MCF 10A (cell line): Measurements from ENCODE around the gene STK11IP. TPM values are rescaled to one million over a fixed set of nuclear protein-coding genes. Genes with fewer than 3 reads are reported as not detected.
A peak's percentile ranks its signal among the peaks of the same experiment; 100 is the strongest.

Source experiments
- BruUV-seq: library from RNA; stranded (reverse); fragments of 400-500 nt; replicated peaks from 2 replicates; lab custom pipeline; 2021; lab: Mats Ljungman, UMichigan
- CTCF ChIA-PET: fragments of 300-600 bp; sonication (Branson Sonifier 250); formaldehyde crosslinking; extraction: SDS; loops from one replicate; lab custom pipeline; 2021; ENCODE audit warnings: antibody characterized with exemption, inconsistent platforms; lab: Yijun Ruan, JAX
- POLR2A ChIA-PET: fragments of 300-600, 350-650 bp; sonication (Branson Sonifier 250); formaldehyde crosslinking; extraction: SDS; loops from one replicate; lab custom pipeline; 2020; ENCODE audit warnings: antibody characterized with exemption, inconsistent platforms; lab: Yijun Ruan, JAX
- DNase-seq: peaks from one replicate; pipeline ENCODE4 v3.0.0-alpha.2; 2018; ENCODE audit not compliant: unreplicated experiment
- H3K27ac Mint-ChIP-seq: one replicate; pipeline ENCODE4 v1.8.0; 2022; ENCODE audit warnings: mild to moderate bottlenecking, low read depth, mixed read lengths; ENCODE audit not compliant: unreplicated experiment
- H3K27me3 Mint-ChIP-seq: one replicate; pipeline ENCODE4 v1.8.0; 2022; ENCODE audit warnings: mixed read lengths; ENCODE audit not compliant: insufficient read depth, unreplicated experiment
- H3K36me3 Mint-ChIP-seq: one replicate; pipeline ENCODE4 v1.8.0; 2022; ENCODE audit warnings: mild to moderate bottlenecking, moderate library complexity, mixed read lengths; ENCODE audit not compliant: insufficient read depth, unreplicated experiment
- H3K4me1 Mint-ChIP-seq: one replicate; pipeline ENCODE4 v1.8.0; 2022; ENCODE audit warnings: mixed read lengths; ENCODE audit not compliant: insufficient read depth, unreplicated experiment
- H3K4me3 Mint-ChIP-seq: one replicate; pipeline ENCODE4 v1.8.0; 2022; ENCODE audit warnings: mild to moderate bottlenecking, moderate library complexity, mixed read lengths; ENCODE audit not compliant: unreplicated experiment
- H3K9me3 Mint-ChIP-seq: one replicate; pipeline ENCODE4 v1.8.0; 2022; ENCODE audit warnings: mixed read lengths; ENCODE audit not compliant: unreplicated experiment
- intact Hi-C: fragments of 100-400 bp; cut with micrococcal nuclease; formaldehyde crosslinking; loops from 2 replicates; pipeline ENCODE4 v1.14.1; 2022
- total RNA-seq: library from RNA; stranded (reverse); gene quantifications from 2 replicates; pipeline ENCODE4 v1.2.3, GENCODE V29; 2022
- TF ChIP-seq, protein P1 (sequence below): fragments of 200-600 bp; IDR thresholded peaks from one replicate; pipeline ENCODE4 v1.8.0; 2022; ENCODE audit warnings: antibody characterized with exemption, mild to moderate bottlenecking; ENCODE audit not compliant: unreplicated experiment

Gene STK11IP
- total RNA-seq, 1 experiment from 2014 or later, result 26.5 TPM

DNA sequence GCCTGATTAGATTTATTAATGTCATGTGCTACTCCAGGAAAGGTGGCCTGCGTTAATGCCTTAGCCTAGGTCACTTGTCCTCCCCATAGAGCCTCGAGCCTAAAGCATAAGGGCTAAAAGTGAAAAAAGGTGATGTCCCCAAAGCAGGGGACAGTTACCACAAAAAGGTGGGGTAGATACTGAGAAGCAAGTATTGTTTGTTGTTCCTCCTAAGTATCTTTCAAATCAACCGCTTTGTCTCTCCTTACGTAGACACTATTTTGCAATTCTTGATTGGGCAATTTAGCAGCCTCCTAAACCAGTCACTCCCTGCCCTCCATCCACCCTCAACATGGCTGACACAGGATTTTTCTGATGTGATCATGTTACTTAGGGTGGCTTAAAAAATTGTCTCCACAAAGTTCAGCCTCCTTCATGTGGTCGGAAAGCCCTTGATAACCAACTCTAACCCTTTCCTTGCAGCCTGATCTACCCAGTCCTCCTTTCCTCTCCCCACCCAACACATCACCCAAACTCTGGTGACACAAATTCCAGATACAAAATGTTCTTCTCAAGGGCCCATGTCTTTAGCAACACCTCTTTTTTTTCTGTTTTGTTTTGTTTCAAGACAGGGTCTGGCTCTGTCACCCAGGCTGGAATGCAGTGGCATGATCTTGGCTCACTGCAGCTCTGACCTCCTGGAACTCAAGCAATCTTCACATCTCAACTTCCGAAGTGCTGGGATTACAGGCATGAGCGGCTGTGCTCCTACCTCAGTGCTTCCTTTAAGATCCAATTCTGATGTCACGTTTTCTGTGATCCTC, 18.6 kb upstream of the STK11IP start:
- H3K4me3 Mint-ChIP-seq, result peak overlapping the region; percentile 40
- peaks cover 7% of the 10 kb centered on the region for H3K4me1 Mint-ChIP-seq
- DNase-seq, result peak; percentile 74
- peak overlapping the region; percentile 78 for H3K27ac Mint-ChIP-seq
- ChIA-PET CTCF (interaction anchor here (0.6 to 0.7 kb wide), 2 partner anchors 55 to 150 kb away, joined by 3 to 5 read pairs; no protein-coding TSS in a partner anchor), POLR2A (interaction anchor here (0.7 to 3.0 kb wide), 4 partner anchors 18 to 234 kb away, joined by 3 to 12 read pairs (median 4); partner anchors contain the start of gene STK11IP)
- TF ChIP-seq, protein P1, sequence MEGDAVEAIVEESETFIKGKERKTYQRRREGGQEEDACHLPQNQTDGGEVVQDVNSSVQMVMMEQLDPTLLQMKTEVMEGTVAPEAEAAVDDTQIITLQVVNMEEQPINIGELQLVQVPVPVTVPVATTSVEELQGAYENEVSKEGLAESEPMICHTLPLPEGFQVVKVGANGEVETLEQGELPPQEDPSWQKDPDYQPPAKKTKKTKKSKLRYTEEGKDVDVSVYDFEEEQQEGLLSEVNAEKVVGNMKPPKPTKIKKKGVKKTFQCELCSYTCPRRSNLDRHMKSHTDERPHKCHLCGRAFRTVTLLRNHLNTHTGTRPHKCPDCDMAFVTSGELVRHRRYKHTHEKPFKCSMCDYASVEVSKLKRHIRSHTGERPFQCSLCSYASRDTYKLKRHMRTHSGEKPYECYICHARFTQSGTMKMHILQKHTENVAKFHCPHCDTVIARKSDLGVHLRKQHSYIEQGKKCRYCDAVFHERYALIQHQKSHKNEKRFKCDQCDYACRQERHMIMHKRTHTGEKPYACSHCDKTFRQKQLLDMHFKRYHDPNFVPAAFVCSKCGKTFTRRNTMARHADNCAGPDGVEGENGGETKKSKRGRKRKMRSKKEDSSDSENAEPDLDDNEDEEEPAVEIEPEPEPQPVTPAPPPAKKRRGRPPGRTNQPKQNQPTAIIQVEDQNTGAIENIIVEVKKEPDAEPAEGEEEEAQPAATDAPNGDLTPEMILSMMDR, result no peak
- intact Hi-C loops, result no loop called here
- H3K36me3 Mint-ChIP-seq, result no peaks in the 10 kb centered on the region
- H3K27me3 Mint-ChIP-seq, result no peaks in the 10 kb centered on the region
- BruUV-seq, result no TSS peak
- H3K9me3 Mint-ChIP-seq, result no peaks in the 10 kb centered on the region

DNA sequence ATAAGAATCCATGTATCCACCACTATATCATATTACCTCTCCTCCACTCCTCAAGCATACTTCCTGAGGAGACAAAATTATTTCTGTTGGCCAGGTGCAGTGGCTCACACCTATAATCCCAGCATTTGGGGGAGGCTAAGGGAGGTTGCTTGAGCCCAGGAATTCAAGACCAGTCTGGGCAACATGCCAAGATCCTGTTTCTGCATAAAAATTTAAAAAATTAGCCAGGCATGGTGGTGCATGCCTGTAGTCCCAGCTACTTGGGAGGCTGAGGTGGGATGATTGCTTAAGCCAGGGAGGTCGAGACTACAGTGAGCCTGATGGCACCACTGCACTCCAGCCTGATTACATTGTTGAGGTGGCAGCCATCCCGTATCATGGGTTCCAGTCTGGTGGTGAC, 16.3 kb upstream of the STK11IP start:
- Mint-ChIP-seq H3K4me1 (peaks cover 7% of the 10 kb centered on the region), H3K36me3 (no peaks in the 10 kb centered on the region), H3K9me3 (no peaks in the 10 kb centered on the region), H3K4me3 (no peak overlapping the region), H3K27me3 (no peaks in the 10 kb centered on the region), H3K27ac (no peak overlapping the region)
- intact Hi-C loops, result no loop called here
- ChIA-PET CTCF (interaction anchor here (0.6 to 2.2 kb wide), 3 partner anchors 10 to 50 kb away, joined by 3 to 10 read pairs (median 5); partner anchors contain the start of gene OBSL1), POLR2A (interaction anchor here (3.0 kb wide), 1 partner anchor 16 kb away, joined by 12 read pairs; the partner anchor contains the start of gene STK11IP)
- DNase-seq, result no peak
- BruUV-seq, result no TSS peak
- TF ChIP-seq, protein P1, result no peak

DNA sequence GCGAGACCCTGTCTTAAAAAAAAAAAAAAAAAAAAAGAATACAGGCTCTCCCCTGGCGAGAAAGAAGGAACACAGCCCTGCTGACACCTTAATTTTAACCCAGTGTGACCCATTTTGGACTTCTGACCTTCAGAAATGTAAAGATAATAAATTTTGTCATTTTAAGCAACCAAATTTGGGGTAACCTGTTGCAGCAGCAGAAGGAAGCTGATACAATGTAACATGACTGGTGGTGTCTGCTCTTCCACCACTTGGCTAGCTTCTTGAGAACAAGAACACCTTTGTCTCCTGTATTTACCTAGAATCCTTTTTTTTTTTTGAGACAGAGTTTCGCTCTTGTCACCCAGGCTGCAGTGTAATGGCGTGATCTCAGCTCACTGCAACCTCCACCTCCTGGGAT, 6.6 kb upstream of the STK11IP start:
- ChIA-PET CTCF (interaction anchor here (0.6 to 0.8 kb wide), 2 partner anchors 51 to 57 kb away, joined by 3 read pairs; no protein-coding TSS in a partner anchor), POLR2A (interaction anchor here (0.7 to 1.1 kb wide), 2 partner anchors 55 to 176 kb away, joined by 3 to 4 read pairs; no protein-coding TSS in a partner anchor)
- TF ChIP-seq, protein P1, result no peak
- H3K36me3 Mint-ChIP-seq, result no peaks in the 10 kb centered on the region
- no peaks in the 10 kb centered on the region for H3K4me1 Mint-ChIP-seq
- no TSS peak for BruUV-seq
- H3K27ac Mint-ChIP-seq, result no peak overlapping the region
- intact Hi-C loops, result no loop called here
- H3K4me3 Mint-ChIP-seq, result no peak overlapping the region
- no peaks in the 10 kb centered on the region for H3K9me3 Mint-ChIP-seq
- no peaks in the 10 kb centered on the region for H3K27me3 Mint-ChIP-seq
- no peak for DNase-seq

DNA sequence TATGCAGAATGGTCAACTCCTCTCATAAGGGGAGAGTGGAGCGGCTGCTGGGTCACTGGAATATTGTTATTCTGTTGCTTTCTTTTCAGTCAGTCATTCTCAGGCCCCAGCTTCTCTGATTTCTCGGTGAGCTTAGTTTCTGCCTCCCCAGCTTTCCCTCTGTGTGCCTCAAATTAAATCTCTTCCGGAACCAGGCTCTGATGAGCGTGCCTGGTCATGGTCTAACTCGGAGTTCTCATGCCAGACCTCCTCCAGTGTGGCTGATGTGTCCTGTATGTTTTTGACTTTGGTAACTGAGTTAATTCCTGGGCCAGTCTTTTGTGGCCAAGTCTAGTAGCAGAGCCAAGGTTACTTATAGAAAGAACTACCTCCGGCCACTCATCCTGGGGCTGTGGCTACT, 4.9 kb upstream of the STK11IP start:
- ChIA-PET CTCF (interaction anchor here (0.6 to 3.7 kb wide), 3 partner anchors 9 to 1563 kb away, joined by 3 to 16 read pairs (median 4); no protein-coding TSS in a partner anchor), POLR2A (no interaction called here)
- no peaks in the 10 kb centered on the region for H3K27me3 Mint-ChIP-seq
- H3K27ac Mint-ChIP-seq, result no peak overlapping the region
- no peaks in the 10 kb centered on the region for H3K4me1 Mint-ChIP-seq
- TF ChIP-seq, protein P1, result no peak
- no peaks in the 10 kb centered on the region for H3K36me3 Mint-ChIP-seq
- DNase-seq, result no peak
- H3K9me3 Mint-ChIP-seq, result no peaks in the 10 kb centered on the region
- H3K4me3 Mint-ChIP-seq, result no peak overlapping the region
- intact Hi-C loops, result no loop called here
- no TSS peak for BruUV-seq
